ENCODE data around the gene MED26.

GRCh38 chr19:16661480-16662034, 33.6 kb upstream of the MED26 start:
- no peak for TF ChIP-seq EZH2 (IDR thresholded peaks at IDR 0.05; ENCODE audit: insufficient read depth, poor library complexity, severe bottlenecking)
- TF ChIP-seq EZH2phosphoT487 (IDR thresholded peaks at IDR 0.05; ENCODE audit: insufficient read depth, low read depth): no peak

All from GM23248 (cell line).